Endothelial cell (in vitro differentiated cells): Measurements from ENCODE around the gene MCM3AP. TPM values are rescaled to one million over a fixed set of nuclear protein-coding genes. Genes with fewer than 3 reads are reported as not detected.
A peak's percentile ranks its signal among the peaks of the same experiment; 100 is the strongest.

Experiments
- DNase-seq: peaks from one replicate; pipeline ENCODE4 v3.0.0; 2021; ENCODE audit warnings: low spot score
- H3K27ac Mint-ChIP-seq: one replicate; pipeline ENCODE4 v1.8.0; 2021; ENCODE audit warnings: mixed read lengths, inconsistent platforms; ENCODE audit not compliant: unreplicated experiment
- H3K27me3 Mint-ChIP-seq: one replicate; pipeline ENCODE4 v1.8.0; 2021; ENCODE audit warnings: mild to moderate bottlenecking, moderate library complexity, mixed read lengths, inconsistent platforms; ENCODE audit not compliant: unreplicated experiment
- H3K36me3 Mint-ChIP-seq: one replicate; pipeline ENCODE4 v1.8.0; 2021; ENCODE audit warnings: mild to moderate bottlenecking, low read depth, mixed read lengths, inconsistent platforms; ENCODE audit not compliant: unreplicated experiment
- H3K4me1 Mint-ChIP-seq: one replicate; pipeline ENCODE4 v1.8.0; 2021; ENCODE audit warnings: mild to moderate bottlenecking, mixed read lengths, inconsistent platforms; ENCODE audit not compliant: unreplicated experiment
- H3K4me3 Mint-ChIP-seq: one replicate; pipeline ENCODE4 v1.8.0; 2021; ENCODE audit warnings: mild to moderate bottlenecking, mixed read lengths, inconsistent platforms; ENCODE audit not compliant: unreplicated experiment
- H3K9me3 Mint-ChIP-seq: one replicate; pipeline ENCODE4 v1.8.0; 2021; ENCODE audit warnings: mixed read lengths, inconsistent platforms; ENCODE audit not compliant: unreplicated experiment
- total RNA-seq: library from RNA; stranded (reverse); fragmentation: NEBNext Ultra II Directional; extraction: Animal tissue kit (Norgen Biotek cat#: 25700); gene quantifications from one replicate; pipeline ENCODE4 v1.2.1, GENCODE V29; 2021; ENCODE audit not compliant: unreplicated experiment
- TF ChIP-seq, protein P1 (sequence below): fragments of 200-600 bp; sonication (generic); IDR thresholded peaks from one replicate; pipeline ENCODE4 v1.5.0; 2021; ENCODE audit warnings: antibody characterized with exemption; ENCODE audit not compliant: unreplicated experiment

The MCM3AP gene
- total RNA-seq, 1 donor from 2014 or later = 92.1 TPM

DNA sequence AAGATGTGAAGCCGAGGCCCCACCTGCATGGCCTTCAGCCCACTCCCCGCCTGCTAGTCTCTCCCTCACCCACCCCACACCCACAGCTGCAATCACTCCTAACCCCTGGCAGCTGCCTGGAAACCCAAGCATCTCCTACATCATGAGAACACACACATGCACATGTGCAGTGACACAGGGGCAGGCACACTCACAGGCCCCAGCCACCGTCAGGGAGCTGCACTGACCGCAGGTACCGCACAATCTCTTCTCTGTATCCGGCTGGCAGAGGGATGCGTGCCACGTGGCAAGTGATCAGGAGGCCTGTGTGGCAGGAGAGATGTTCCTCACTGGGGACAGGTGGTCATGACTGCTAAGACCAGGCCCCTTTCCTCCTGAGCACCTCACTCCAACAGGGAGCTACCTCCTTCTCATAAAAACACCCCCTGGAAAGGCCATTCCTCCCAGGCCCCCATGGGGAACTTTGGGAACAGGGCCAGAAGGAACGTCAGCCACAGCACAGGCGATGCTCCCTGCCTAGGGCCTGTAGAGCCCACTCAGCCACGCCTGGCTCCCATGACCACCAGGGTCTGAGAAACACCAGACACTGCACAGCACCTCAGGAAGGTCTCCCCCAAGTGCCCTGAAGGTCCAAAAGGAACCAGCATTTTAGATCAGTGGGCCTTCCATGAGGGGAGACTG lies 62.8 kb downstream of the MCM3AP start:
- peaks cover 24% of the 10 kb centered on the region for H3K4me1 Mint-ChIP-seq
- TF ChIP-seq, protein P1, sequence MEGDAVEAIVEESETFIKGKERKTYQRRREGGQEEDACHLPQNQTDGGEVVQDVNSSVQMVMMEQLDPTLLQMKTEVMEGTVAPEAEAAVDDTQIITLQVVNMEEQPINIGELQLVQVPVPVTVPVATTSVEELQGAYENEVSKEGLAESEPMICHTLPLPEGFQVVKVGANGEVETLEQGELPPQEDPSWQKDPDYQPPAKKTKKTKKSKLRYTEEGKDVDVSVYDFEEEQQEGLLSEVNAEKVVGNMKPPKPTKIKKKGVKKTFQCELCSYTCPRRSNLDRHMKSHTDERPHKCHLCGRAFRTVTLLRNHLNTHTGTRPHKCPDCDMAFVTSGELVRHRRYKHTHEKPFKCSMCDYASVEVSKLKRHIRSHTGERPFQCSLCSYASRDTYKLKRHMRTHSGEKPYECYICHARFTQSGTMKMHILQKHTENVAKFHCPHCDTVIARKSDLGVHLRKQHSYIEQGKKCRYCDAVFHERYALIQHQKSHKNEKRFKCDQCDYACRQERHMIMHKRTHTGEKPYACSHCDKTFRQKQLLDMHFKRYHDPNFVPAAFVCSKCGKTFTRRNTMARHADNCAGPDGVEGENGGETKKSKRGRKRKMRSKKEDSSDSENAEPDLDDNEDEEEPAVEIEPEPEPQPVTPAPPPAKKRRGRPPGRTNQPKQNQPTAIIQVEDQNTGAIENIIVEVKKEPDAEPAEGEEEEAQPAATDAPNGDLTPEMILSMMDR = no peak
- no peak overlapping the region for H3K4me3 Mint-ChIP-seq
- H3K36me3 Mint-ChIP-seq = peaks cover 39% of the 10 kb centered on the region
- no peak overlapping the region for H3K27ac Mint-ChIP-seq
- no peaks in the 10 kb centered on the region for H3K9me3 Mint-ChIP-seq
- no peaks in the 10 kb centered on the region for H3K27me3 Mint-ChIP-seq
- DNase-seq = no peak

DNA sequence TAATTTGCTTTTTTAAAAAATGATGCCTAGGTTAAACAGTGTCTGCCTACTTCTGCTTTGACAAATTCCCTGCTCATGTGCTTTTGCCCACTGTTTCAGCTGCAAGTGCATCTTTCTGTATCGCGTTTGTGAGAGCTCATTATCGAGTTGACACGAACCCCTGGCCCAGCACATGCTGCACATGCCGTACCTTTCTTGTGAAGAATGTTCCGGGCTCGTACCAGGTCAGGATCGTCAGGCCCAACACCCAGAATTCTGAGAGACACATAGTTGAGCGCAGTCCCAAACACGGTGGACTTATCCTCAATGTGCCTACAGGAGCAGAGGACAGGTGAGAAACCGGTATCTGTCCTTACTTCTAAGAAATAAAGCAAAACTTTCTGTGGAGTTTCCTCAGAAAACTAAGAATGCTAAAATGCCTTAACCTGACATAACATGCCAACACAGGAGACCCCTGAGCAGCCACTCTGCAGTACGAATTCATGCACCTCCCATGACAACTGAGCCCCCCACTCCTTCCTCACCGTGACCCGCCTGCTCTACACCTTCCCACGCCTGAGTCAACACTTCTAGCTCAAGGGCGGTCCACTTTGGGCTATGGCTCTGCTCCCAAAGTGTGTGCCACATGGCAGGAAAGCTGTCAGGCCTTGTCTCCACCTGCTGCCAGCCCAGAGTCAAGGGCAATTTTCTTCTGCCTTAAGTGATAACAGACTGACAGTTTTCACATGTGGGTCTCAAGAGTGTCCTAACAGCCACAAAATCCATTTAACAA lies 63.6 kb downstream of the MCM3AP start:
- peaks cover 17% of the 10 kb centered on the region for H3K4me1 Mint-ChIP-seq
- no peaks in the 10 kb centered on the region for H3K9me3 Mint-ChIP-seq
- TF ChIP-seq, protein P1 = no peak
- peaks cover 39% of the 10 kb centered on the region for H3K36me3 Mint-ChIP-seq
- H3K27ac Mint-ChIP-seq = no peak overlapping the region
- no peak for DNase-seq
- H3K27me3 Mint-ChIP-seq = no peaks in the 10 kb centered on the region
- H3K4me3 Mint-ChIP-seq = no peak overlapping the region

DNA sequence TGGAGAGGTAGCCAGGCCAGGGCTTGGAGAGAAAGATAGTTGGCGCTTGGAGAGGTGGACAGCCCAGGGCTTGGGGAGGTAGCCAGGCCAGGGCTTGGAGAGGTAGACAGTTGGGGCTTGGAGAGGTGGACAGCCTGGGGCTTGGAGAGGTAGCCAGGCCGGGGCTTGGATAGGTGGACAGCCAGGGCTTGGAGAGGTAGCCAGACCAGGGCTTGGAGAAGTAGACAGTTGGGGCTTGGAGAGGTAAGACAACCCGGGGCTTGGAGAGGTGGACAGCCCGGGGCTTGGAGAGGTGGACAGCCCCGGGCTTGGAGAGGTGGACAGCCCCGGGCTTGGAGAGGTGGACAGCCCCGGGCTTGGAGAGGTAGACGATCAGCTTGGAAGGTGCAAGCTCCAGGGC lies 64.6 kb downstream of the MCM3AP start:
- H3K27ac Mint-ChIP-seq = no peak overlapping the region
- H3K36me3 Mint-ChIP-seq = peaks cover 36% of the 10 kb centered on the region
- peak overlapping the region; percentile 42 for H3K4me3 Mint-ChIP-seq
- H3K27me3 Mint-ChIP-seq = no peaks in the 10 kb centered on the region
- H3K9me3 Mint-ChIP-seq = no peaks in the 10 kb centered on the region
- H3K4me1 Mint-ChIP-seq = peaks cover 8% of the 10 kb centered on the region
- TF ChIP-seq, protein P1 = no peak
- DNase-seq = no peak

DNA sequence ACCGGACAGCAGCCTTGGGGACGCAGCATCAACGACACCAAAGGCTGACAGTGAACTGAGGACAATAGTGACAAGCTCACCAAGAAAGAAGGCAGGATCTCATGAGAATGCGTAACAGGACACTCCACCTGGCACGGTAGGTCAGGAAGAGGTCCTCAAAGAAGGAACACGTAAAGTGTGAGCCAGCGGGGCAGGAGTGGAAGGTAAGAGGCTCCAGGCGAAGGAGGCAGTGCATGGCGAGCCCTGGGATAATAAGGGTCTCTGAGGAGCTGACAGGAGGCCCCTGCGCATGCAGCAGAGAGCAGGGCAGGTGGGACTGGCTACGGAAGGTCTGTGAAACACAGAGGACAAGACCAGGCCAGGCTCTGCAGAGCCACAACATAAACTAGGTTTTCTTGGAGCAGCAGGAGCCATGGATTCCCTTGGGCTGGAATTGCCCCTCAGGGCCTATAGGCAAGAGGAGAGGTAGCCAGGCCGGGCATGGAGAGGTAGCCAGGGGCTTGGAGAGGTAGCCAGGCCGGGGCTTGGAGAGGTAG lies 65.1 kb downstream of the MCM3AP start:
- no peak for DNase-seq
- Mint-ChIP-seq H3K36me3 (peaks cover 32% of the 10 kb centered on the region), H3K9me3 (no peaks in the 10 kb centered on the region), H3K27ac (no peak overlapping the region), H3K4me3 (peak overlapping the region; percentile 47), H3K27me3 (no peaks in the 10 kb centered on the region), H3K4me1 (peaks cover 4% of the 10 kb centered on the region)
- TF ChIP-seq, protein P1 = no peak
